Spleen (tissue), 7 donors: ENCODE measurements around the gene WDR47.

Experiments
- CTCF ChIP-seq, 11 experiments: fragments of 200-600 bp in 7 of 11; fragments of 450-650 bp in 4 of 11; sonication (generic) in 4 of 11; IDR thresholded peaks in 8 of 11; conservative IDR thresholded peaks in 3 of 11; 1 replicate in 7 of 11; 2 replicates in 4 of 11; pipeline versions ENCODE4 v1.4.0 to v1.8.0; 2016 to 2021; ENCODE audit warnings: antibody characterized with exemption in 11 of 11, inconsistent platforms in 4 of 11, mild to moderate bottlenecking in 1 of 11
- POLR2A ChIP-seq, 3 donors: fragments of 450-650 bp; IDR thresholded peaks; one replicate each; pipeline ENCODE4 v1.5.1; 2017; ENCODE audit warnings: antibody characterized with exemption in 3 of 3, mild to moderate bottlenecking in 1 of 3
- donor health status: DM: no; HTN: no; CAD: no; lungs with moderate emphysema.
- donor health status: DM: no; HTN: no; CAD: no.
- donor health status: DM: no; HTN: no; CAD: no.

- TF ChIP-seq POLR2A (IDR thresholded peaks at IDR 0.05) (no peak), CTCF (IDR thresholded peaks at IDR 0.05 in 8 of 11, conservative IDR thresholded peaks at IDR 0.05 in 3 of 11) (no peak)
Observed at GRCh38 chr1:109060707-109061106, 18.8 kb upstream of the WDR47 start.
